HG02759 (cell line): Measurements from ENCODE around the gene PHACTR2.
A peak's percentile ranks its signal among the peaks of the same experiment; 100 is the strongest.
"Not testable (repeated sequence)": the region's sequence is repeated elsewhere in the genome, so short reads cannot be mapped to it uniquely, and the experiment has no call there.

Experiments
- ATAC-seq: cut with Tn5 transposase; IDR thresholded peaks from one replicate; pipeline ENCODE4 v1.9.1; 2021; ENCODE audit warnings: mild to moderate bottlenecking, moderate library complexity; ENCODE audit not compliant: unreplicated experiment

PHACTR2 gene

DNA sequence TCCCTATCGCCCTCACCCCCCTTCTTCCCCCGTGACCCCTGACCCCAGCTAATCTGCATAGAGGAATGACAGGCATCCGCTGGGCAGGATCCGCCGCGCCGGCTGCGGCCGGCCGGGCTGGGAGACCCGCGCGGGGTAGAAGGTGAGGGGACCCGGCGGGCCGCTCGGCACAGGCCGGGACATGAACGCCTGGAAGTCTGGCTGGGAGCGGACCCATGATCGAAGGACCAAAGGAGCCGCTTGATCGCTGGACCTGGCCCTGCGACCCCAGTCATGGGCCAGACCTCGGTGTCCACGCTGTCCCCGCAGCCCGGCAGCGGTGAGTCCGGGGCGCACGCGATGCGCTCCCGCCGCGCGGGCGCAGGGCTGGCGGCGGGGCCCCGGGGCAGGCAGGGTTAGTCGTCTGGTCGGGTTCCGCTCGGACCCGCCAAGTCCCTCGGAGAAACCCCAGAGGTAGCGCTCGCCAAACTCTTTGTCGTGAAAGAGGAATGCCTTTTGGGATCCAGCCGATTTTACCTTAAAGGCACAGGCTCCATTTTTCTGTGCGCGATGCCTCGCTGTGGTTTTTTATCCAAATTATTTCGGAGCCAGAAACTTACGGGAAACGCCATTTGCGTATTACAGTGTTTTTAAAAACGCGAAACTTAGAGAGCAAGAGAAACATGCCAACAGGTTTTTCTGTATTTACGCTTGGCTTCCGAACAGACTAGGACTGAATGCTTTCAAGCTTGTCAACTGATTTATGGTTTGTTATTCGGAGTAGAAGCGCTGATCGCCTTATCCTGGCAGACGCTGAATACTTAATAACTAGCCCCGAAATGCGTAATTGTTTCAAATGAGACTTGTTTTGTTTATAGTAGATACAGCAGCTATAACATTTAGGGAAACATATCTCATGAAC lies at the start of gene PHACTR2:
TSS of gene PHACTR2 (plus strand) at position 75 of the 901 bp plus-strand sequence. CDS start at position 274, 199 bp downstream.
- peak; percentile 58 for ATAC-seq

DNA sequence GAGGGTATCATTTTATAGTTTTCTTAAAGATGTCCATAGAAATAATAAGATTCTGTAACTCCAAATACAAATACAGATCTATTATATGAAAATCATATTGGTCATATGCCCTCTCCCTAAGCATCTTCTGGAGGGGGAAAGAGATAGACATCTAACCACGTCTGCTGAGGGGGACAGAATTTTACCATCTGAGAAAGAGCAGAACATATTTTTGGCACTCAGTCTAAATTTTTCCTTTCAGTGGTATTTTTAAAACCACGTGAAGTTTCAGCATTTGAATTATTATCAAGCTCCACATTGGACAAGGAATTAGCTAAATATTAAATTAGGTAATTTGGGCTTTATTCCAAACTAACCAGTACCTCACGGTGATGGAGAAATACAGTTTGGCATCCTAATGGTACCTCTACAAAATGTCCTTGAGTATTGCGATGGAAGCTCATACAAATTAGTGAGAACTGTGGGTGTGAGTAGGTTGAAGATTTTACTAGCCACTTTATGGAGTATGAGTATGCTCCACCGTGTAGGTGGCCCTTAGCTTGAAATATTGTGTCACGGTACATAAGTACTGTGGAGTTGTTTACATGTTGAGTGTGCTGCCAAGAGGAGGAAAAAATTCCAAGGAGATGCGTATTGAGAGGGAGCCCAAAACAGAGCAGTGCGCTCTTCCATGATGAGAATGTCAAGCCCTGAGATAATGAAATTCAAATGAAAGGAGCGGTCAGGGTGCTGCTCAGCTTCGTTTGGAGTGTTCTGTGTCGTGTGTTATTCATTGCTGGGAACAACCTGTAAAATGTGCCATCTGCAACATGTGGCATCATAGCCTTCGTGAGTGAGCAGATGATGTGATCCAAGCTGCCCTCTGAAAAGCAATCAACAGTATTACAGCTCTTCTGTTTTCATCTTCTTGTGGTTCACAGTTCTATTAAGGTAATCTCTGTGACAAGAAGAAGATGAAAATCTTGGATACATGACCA lies 48.4 kb upstream of the PHACTR2 start:
- ATAC-seq: no peak

DNA sequence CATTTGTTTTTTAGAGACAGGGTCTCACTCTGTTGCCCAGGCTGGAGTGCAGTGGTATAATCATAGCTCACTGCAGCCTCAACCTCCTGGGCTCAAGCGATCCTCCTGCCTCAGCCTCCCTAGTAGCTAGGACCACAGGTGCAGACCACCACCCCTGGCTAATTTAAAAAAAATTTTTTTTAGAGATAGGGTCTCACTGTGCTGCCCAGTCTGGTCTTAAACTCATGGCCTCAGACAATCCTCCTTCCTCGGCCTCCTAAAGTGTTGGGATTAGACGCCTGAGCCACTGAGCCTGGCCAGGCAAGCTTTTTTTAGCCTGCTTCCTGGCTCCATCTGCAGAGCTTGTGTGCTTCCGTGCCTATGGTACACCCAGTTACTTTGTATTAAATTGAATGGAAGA lies 46.6 kb upstream of the PHACTR2 start:
- not testable (repeated sequence) for ATAC-seq

DNA sequence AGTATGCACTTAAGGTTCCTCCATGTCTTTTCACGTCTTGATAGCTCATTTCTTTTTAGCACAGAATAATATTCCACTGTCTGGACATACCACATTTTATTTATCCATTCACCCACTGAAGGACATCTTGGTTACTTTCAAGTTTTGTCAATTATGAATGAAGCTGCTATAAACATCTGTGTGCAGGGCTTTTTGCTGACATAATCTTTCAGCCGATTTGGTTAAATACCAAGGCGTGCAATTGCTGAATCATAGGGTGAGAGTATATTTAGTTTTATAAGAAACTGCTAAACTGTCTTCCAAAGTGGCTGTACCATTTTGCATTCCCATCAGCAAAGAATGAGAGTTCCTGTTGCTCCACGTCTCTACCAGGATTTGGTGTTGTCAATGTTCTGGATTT lies 44.9 kb upstream of the PHACTR2 start:
- no peak for ATAC-seq

DNA sequence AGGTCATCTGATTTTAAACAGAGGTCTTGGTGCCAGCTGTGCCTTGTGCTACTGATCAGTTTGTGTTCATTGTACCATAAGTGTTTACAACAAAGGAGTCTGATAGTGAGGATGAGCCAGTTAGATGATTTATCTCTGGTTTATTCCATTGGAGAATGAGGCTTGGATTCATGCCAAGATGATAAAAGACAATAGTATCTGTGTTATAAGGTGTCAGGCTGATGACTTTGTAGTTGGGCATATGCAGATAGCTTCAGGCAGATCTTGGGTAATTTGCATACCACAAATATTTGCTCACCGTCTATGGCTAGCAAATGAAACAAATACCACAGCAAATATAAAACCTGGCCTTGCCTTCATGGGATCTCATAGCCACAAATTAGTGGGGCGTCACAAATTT lies 43.3 kb upstream of the PHACTR2 start:
- no peak for ATAC-seq

DNA sequence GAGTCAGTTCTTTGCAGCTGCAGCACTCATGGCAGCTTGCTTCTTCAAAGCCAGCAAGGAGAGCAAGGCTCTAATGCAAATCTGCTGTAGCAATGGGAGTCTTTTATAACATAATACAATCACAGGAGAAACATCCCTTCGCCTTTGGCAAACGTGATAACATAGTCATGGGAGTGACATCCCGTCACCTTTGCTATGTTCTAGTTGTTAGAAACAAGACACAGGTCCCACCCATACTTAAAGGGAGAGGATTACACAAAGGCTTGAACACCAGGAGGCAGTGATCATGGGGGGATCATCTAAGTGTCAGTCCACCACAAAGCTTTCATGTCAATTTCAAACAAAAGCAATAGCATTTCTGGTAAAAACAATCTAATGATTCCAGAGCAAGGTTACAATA lies 40.1 kb upstream of the PHACTR2 start:
- no peak for ATAC-seq

DNA sequence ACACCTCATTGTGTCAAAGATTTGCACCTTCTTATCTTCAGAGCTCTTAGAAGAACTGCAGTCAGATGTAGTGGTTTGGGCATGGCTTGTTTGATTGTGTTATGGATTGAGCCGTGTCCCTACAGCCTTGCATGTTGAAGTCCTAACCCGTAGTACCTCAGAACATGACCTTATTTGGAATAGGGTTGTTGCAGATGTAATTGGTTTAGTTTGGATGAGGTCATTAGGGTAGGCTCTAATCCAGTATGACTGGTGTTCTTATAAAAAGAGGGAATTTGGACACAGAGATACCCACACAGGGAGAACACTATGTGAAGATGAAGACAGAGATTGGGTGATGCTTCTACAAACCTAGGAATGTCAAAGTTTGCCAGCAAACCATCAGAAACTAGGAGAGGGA lies 35.4 kb upstream of the PHACTR2 start:
- ATAC-seq: no peak

DNA sequence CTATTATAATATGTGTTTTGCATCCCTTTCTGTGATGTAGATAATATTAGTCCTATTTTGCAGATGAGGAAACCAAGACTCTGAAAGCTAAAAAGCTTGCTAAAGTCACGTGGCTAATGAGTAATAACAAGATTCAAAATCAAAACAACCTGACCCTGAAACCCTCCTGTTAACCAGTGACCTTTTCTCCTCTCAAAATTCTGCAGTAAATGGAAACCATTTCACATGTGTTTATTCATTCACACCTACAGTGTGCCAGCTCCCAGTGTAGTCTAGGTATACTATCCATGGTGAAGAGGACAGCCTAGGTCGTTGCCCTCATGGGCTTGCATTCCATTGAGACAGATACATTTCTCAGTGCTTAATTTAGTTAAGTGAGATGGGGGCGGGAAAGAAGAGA lies 30.6 kb upstream of the PHACTR2 start:
- ATAC-seq: no peak

DNA sequence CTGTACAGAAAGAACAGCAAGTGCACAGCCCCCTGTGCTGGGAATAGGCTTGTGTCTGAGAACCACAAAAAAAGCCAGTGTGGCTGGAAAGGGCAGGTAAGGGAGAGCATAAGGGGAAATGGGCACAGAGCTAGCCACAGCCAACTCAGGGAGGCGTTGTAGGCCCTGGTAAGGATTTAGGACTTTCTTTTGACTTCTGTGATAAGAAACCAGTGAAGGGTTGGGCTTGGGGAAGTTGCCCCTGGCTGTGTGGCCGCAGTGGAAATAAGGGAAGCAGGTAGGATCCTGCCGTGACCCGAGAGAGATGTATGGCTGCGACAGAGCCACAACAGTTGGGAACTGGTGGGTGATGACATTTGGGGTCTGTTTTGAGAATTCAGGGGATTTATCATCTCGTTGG lies 30.0 kb upstream of the PHACTR2 start:
- no peak for ATAC-seq

DNA sequence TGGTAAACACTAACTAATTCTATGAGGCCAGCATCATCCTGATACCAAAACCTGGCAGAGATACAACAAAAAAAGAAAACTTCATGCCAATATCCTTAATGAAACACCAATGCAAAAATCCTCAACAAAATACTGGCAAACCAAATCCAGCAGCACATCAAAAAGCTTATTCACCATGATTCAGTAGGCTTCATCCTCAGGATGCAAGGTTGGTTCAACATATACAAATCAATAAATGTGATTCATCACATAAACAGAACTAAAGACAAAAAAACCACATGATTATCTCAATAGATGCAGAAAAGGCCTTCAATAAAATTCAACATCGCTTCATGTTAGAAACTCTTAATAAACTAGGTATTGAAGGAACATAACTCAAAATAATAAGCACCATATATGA lies 28.4 kb upstream of the PHACTR2 start:
- not testable (repeated sequence) for ATAC-seq

DNA sequence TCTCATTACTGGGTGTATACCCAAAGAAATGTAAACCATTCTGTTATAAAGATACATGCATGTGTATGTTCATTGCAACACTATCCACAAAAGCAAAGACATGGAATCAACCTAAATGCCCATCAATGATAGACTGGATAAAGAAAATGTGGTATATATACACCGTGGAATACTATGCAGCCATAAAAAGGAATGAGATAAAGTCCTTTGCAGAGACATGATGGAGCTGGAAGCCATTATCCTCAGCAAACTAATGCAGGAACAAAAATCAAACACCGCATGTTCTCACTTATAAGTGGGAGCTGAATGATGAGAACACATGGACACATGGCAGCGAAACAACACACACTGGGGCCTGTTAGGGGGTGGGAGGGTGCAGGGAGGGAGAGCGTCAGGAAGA lies 26.4 kb upstream of the PHACTR2 start:
- not testable (repeated sequence) for ATAC-seq

DNA sequence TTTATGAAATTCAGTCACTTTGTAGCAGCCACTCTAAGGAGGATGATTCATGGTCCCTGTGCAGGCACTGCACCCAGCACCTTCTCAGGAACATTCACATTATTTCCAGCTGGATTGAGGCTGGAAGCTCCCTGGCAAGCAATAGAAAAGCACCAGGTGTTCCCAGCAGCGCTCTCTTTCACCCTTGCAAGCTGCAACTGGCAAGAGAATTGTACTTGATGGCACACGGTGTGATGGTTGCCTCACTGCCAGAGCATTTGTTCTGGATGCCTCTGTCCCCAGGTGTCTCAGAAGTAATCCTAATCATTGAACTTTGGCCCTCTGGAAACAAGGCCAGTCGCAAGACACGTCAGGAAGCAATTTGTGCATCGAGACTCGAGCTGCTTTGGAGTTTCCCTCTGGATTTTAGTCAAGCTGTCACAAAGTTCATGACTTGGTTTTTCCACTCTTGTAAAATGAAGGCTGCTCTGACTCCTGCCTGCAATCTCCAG lies 24.9 kb upstream of the PHACTR2 start:
- no peak for ATAC-seq

DNA sequence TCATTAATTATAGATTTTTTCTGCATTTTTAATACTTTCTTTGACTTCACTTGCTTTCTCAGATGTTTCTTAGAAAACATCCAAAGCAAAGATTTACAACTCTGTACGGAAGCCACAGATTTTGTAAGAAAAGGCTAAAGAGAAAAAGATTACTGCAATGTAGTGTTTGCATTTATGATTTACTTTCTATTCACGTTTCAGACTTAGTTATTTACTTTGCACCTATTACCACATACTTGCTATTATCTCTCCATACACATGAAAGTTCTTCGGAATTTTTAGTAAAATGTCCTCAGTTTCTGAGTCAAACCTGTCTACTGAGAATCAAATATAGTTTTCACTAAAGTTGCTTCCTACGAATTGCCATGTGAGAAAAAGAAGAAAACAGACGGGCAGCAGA lies 22.2 kb upstream of the PHACTR2 start:
- no peak for ATAC-seq

DNA sequence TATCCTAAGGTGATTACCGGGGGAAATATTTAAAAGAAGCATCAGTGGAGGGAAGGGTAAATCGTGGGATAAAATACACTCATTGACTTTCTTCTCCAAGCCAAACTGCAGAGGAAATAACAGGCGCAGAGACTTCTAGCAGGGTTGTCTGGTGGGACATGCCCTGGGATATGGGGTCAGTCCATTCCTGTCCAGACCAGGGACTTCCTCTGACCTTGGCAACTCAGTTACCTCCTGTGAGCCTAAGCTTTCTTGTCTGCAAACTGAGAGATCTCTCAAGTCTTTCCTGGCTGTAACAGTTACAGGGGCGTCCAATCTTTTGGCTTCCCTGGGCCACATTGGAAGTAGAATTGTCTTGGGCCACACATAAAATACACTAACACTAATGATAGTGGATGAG lies 21.7 kb upstream of the PHACTR2 start:
- ATAC-seq: no peak

DNA sequence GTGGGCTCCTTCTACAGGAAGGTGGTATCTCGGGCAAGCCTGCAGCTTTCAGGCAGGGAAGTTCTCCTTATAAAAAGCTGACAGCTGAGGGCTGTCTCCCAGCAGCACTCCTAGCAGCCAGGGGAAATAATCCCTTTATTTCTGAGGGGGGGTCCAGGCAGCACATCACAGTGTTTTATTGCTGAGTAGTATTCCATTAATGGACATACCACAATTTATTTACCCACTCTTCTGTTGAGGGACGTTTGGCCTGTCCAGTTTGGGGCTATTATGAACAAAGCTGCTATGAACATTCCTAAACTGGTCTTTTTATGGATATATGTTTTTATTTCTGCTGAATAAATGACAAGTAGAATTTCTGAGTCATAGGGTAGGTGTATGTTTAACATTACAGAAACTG lies 20.0 kb upstream of the PHACTR2 start:
- ATAC-seq: no peak

DNA sequence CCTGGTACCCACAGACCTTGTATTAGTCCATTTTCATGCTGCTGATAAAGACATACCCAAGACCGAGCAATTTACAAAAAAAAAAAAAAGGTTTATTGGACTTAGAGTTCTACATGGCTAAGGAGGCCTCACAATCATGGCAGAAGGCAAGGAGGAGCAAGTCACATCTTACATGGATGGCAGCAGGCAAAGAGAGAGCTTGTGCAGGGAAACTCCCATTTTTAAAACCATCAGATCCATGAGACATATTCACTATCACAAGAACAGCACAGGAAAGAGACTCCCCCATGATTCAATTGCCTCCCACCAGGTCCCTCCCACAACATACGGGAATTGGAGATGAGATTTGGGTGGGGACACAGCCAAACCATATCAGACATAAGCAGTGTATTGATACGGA lies 17.6 kb upstream of the PHACTR2 start:
- ATAC-seq: not testable (repeated sequence)

DNA sequence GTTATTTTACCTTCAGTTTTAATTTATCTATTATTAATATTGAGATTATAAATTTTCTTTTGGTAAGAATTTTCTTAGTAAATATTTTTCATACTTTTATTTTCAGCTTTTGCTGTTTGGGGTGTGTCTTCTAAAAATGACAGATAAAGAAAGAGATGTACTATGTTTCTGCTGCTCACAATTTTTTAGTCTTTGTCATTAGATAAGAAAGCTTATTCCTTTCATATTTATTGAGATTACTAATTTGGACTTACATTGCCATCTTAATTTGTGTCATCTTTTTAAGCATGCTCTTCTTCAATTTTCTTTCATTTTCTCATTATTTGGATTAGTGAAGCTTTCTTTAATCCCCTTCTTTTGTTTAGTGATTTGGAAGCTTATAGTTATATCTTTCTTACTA lies 13.6 kb upstream of the PHACTR2 start:
- no peak for ATAC-seq

DNA sequence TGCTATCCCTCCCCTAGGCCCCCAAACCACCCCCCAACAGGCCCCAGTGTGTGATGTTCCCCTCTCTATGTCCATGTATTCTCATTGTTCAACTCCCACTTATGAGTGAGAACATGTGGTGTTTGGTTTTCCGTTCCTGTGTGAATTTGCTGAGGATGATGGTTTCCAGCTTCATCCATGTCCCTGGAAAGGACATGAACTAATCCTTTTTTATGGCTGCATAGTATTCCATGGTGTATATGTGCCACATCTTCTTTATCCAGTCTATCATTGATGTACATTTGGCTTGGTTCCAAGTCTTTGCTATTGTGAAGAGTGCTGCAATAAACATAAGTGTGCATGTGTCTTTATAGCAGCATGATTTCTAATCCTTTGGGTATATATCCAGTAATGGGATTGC lies 11.8 kb upstream of the PHACTR2 start:
- not testable (repeated sequence) for ATAC-seq

DNA sequence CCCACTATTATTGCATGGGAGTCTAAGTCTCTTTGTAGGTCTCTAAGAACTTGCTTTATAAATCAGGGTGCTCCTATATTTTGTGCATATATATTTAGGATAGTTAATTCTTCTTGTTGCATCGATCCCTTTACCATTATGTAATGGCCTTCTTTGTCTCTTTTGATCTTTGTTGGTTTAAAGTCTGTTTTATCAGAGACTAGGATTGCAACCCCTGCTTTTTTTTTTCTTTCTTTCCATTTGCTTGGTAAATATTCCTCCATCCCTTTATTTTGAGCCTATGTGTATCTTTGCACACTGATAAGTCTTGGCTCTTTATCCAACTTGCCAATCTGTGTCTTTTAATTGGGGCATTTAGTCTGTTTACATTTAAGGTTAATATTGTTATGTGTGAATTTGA lies 8.3 kb upstream of the PHACTR2 start:
- not testable (repeated sequence) for ATAC-seq

DNA sequence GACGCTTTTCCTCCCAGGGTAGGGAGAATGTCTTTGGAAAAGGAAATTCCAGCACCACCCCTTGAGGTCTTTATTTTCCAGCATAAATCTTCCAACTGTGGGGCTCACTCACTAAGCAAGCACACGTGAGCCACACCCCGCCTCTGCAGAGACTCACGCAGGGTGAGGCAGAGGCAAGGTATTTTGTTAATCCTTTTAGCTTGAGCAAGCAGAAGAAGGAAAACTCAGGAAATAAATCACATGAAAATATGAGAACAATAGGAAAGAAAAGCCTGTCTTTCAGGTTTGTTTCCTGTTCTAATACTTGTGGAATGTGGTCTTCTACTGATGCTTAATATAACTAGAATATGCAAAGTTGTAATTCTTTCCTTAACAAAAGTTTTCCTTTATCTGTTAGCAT lies 4.1 kb upstream of the PHACTR2 start:
- no peak for ATAC-seq
